Central memory CD4-positive, alpha-beta T cell (primary cell): ENCODE data around the gene TEX36.
"Not testable (repeated sequence)": the region's sequence is repeated elsewhere in the genome, so short reads cannot be mapped to it uniquely, and the experiment has no call there.

ENCODE experiments used
- DNase-seq: peaks from one replicate; pipeline ENCODE4 v3.0.0; 2022
- total RNA-seq, 3 experiments: gene quantifications; one replicate each; lab custom pipeline; 2026; lab: John Stamatoyannopoulos, UW

The TEX36 gene
- total RNA-seq, result 0 reads per million in 3 experiments

- DNase-seq, result no peak
These were observed at the start of gene TEX36 for GRCh38 chr10:125683063-125683462. Gene TEX36, minus strand, starts transcription at chr10:125683163. Its CDS starts 174 bp downstream, at chr10:125682989.

GRCh38 chr10:125727436-125727835 is 44.5 kb upstream of the TEX36 start:
- no peak for DNase-seq

GRCh38 chr10:125726914-125727313 is 44.0 kb upstream of the TEX36 start:
- no peak for DNase-seq

- no peak for DNase-seq
These were observed 39.8 kb upstream of the TEX36 start for GRCh38 chr10:125722811-125723210.

GRCh38 chr10:125721035-125721434 is 38.1 kb upstream of the TEX36 start:
- DNase-seq, result no peak

GRCh38 chr10:125720002-125720382 is 37.0 kb upstream of the TEX36 start:
- no peak for DNase-seq

GRCh38 chr10:125719173-125720001 is 36.4 kb upstream of the TEX36 start, which contains the start of gene EDRF1:
Gene EDRF1, plus strand, starts transcription at chr10:125719709. Its CDS starts 99 bp downstream, at chr10:125719808.
- DNase-seq, result peak; percentile 99

- DNase-seq, result not testable (repeated sequence)
These were observed 31.8 kb upstream of the TEX36 start for GRCh38 chr10:125714728-125715127.

GRCh38 chr10:125711110-125711750 is 28.3 kb upstream of the TEX36 start:
- DNase-seq, result no peak

GRCh38 chr10:125709553-125710474 is 26.9 kb upstream of the TEX36 start:
- DNase-seq, result no peak

GRCh38 chr10:125708971-125709503 is 26.1 kb upstream of the TEX36 start:
- DNase-seq, result no peak

GRCh38 chr10:125707541-125708468 is 24.8 kb upstream of the TEX36 start:
- no peak for DNase-seq

GRCh38 chr10:125700355-125700911 is 17.5 kb upstream of the TEX36 start:
- DNase-seq, result no peak

GRCh38 chr10:125699562-125700143 is 16.7 kb upstream of the TEX36 start:
- DNase-seq, result no peak

- no peak for DNase-seq
These were observed 15.6 kb upstream of the TEX36 start for GRCh38 chr10:125698481-125698998.

GRCh38 chr10:125696884-125697283 is 13.9 kb upstream of the TEX36 start:
- not testable (repeated sequence) for DNase-seq

GRCh38 chr10:125694883-125695282 is 11.9 kb upstream of the TEX36 start:
- DNase-seq, result no peak

GRCh38 chr10:125693524-125693847 is 10.5 kb upstream of the TEX36 start:
- DNase-seq, result no peak

- DNase-seq, result no peak
These were observed 9.9 kb upstream of the TEX36 start for GRCh38 chr10:125692601-125693523.
